Heart left ventricle (tissue), 13 donors: ENCODE data around the gene LECT2.

ENCODE experiments used
- POLR2A ChIP-seq, 2 donors: fragments of 450-650 bp; IDR thresholded peaks; one replicate each; pipeline ENCODE4 v1.6.1; 2017; ENCODE audit warnings: antibody characterized with exemption in 2 of 2, mild to moderate bottlenecking in 2 of 2, moderate library complexity in 2 of 2
- TF ChIP-seq, protein P1 (sequence below), 12 donors: fragments of 200-600 bp; sonication (generic) in 4 of 12; IDR thresholded peaks; one replicate each; pipeline versions ENCODE4 v1.5.0 to v1.8.0; 2018 to 2022; ENCODE audit warnings: antibody characterized with exemption in 12 of 12, mild to moderate bottlenecking in 5 of 12
- donor health status: ischemic (EF 13 %, LVEDD 7.1; RV severe dilation, severe dysfunction).
- donor health status: DM: no; HTN: yes; CAD: no.
- donor health status: DM: no; HTN: no; CAD: no.
- donor health status: ischemic (EF 25% LVEDD 6.9; RV normal size, moderate dysfunction).
- donor health status: ischemic (EF 25% LVEDD 5.7; RV mildly dilated, moderate dysfunction).
- donor health status: ischemic (EF 35%, LVEDD 5.7; RV mildly dilated, moderate dysfunction).
- donor health status: nonischemic (EF 11% LVEDD 7.7; RV severe dilation, severe dysfunction).
- donor health status: DM: yes; HTN: yes; CAD: no.
- donor health status: PGD.
- donor health status: ischemic (EF 29% LVEDD 5.4; RV normal size, mild dysfunction).
- donor health status: nonischemic (EF 23%, LVEDD 6.1; RV moderate dilation, normal function).

DNA sequence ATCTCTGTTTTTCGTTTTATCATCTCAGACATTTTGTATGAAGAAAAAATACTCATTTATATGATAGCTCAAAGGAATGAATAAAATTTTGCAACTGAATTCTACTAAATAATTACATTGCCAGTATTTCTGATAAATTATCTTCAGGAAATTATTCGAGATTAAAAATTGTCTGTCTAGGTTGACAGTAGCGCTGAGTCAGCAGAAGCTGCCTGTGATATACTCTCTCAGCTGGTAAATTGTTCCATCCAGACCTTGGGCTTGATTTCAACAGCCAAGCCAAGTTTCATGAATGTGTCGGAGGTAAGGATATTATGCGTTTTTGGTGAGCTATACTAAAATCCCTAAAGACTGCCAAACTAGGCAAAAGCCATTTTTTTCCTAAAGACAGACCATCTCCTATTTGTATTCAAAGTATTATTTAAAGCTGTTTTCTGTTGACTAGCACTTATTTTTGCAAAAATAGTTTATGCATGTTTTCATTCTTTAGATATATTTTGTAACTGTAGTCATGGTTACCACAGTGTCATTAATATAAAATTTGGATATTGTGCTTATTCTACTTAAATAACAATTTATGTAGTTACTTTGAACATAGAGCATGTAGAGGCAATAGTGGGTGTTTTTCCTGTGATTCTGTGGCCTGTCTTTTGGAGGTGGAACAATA lies 17.4 kb downstream of the LECT2 start:
- no peak for TF ChIP-seq POLR2A (IDR thresholded peaks at IDR 0.05)
- TF ChIP-seq, protein P1, sequence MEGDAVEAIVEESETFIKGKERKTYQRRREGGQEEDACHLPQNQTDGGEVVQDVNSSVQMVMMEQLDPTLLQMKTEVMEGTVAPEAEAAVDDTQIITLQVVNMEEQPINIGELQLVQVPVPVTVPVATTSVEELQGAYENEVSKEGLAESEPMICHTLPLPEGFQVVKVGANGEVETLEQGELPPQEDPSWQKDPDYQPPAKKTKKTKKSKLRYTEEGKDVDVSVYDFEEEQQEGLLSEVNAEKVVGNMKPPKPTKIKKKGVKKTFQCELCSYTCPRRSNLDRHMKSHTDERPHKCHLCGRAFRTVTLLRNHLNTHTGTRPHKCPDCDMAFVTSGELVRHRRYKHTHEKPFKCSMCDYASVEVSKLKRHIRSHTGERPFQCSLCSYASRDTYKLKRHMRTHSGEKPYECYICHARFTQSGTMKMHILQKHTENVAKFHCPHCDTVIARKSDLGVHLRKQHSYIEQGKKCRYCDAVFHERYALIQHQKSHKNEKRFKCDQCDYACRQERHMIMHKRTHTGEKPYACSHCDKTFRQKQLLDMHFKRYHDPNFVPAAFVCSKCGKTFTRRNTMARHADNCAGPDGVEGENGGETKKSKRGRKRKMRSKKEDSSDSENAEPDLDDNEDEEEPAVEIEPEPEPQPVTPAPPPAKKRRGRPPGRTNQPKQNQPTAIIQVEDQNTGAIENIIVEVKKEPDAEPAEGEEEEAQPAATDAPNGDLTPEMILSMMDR (IDR thresholded peaks at IDR 0.05): no peak
